HEK293 (cell line): ENCODE data around the gene PABPN1L.

Source experiments
- CTCF ChIA-PET: fragments of 350-600 bp; formaldehyde crosslinking; extraction: SDS; loops from one replicate; lab custom pipeline; 2021; ENCODE audit warnings: antibody characterized with exemption; lab: Yijun Ruan, JAX
- POLR2A ChIA-PET: fragments of 300-600 bp; formaldehyde crosslinking; extraction: SDS; loops from one replicate; lab custom pipeline; 2020; ENCODE audit warnings: antibody characterized with exemption, inconsistent platforms; lab: Yijun Ruan, JAX
- H3K27ac ChIP-seq: fragments of 200-500 bp; sonication (Bioruptor generic); 2 replicates; pipeline ENCODE4 v1.5.1; 2014; ENCODE audit warnings: low read depth, low read length, control low read depth, inconsistent platforms; ENCODE audit errors: extremely low read depth
- H3K36me3 ChIP-seq, 2 experiments: fragments of 200-500 bp in 1 of 2; sonication (Bioruptor generic) in 1 of 2; 1 replicate in 1 of 2; 2 replicates in 1 of 2; pipeline ENCODE4 v1.5.1; 2014 to 2017; ENCODE audit warnings: inconsistent platforms in 2 of 2, low read length in 2 of 2; ENCODE audit not compliant: control insufficient read depth in 2 of 2, insufficient read depth in 1 of 2
- H3K4me1 ChIP-seq: fragments of 200-500 bp; sonication (Bioruptor generic); 2 replicates; pipeline ENCODE4 v1.5.1; 2014; ENCODE audit warnings: mild to moderate bottlenecking, low read length, inconsistent platforms; ENCODE audit not compliant: control insufficient read depth, insufficient read depth
- H3K4me3 ChIP-seq: 2 replicates; pipeline ENCODE4 v1.5.1; 2011; ENCODE audit warnings: low read depth, mild to moderate bottlenecking, control low read depth, low read length, moderate library complexity
- H3K9me3 ChIP-seq: fragments of 200-500 bp; sonication (Bioruptor generic); 2 replicates; pipeline ENCODE4 v1.5.1; 2014; ENCODE audit warnings: low read depth, low read length, inconsistent platforms; ENCODE audit not compliant: control insufficient read depth, insufficient read depth
- BCL11A ChIP-seq: fragments of 450-650 bp; formaldehyde crosslinking; IDR thresholded peaks from 2 replicates; pipeline ENCODE4 v1.5.1; 2016; ENCODE audit warnings: low read depth, missing biosample characterization, missing genetic modification characterization
- YY2 ChIP-seq: fragments of 450-650 bp; formaldehyde crosslinking; IDR thresholded peaks from 2 replicates; pipeline ENCODE4 v1.5.1; 2016; ENCODE audit warnings: missing biosample characterization, missing genetic modification characterization
- ZBTB7A ChIP-seq: fragments of 450-650 bp; formaldehyde crosslinking; IDR thresholded peaks from 2 replicates; pipeline ENCODE4 v1.5.1; 2016; ENCODE audit warnings: low read depth, missing biosample characterization, missing genetic modification characterization
- ZNF19 ChIP-seq: fragments of 450-650 bp; formaldehyde crosslinking; IDR thresholded peaks from 2 replicates; pipeline ENCODE4; 2016; ENCODE audit warnings: missing biosample characterization, missing genetic modification characterization, low read depth
- ZNF2 ChIP-seq: fragments of 450-650 bp; formaldehyde crosslinking; IDR thresholded peaks from 2 replicates; pipeline ENCODE4 v1.5.1; 2016; ENCODE audit warnings: missing biosample characterization, missing genetic modification characterization
- ZNF221 ChIP-seq: fragments of 450-650 bp; formaldehyde crosslinking; IDR thresholded peaks from 2 replicates; pipeline ENCODE4 v1.5.1; 2017; ENCODE audit warnings: missing biosample characterization, missing genetic modification characterization, borderline replicate concordance
- ZNF223 ChIP-seq: fragments of 450-650 bp; formaldehyde crosslinking; IDR thresholded peaks from 2 replicates; pipeline ENCODE4 v1.5.1; 2016; ENCODE audit warnings: missing biosample characterization, missing genetic modification characterization
- ZNF311 ChIP-seq: fragments of 450-650 bp; formaldehyde crosslinking; IDR thresholded peaks from 2 replicates; pipeline ENCODE4 v1.5.1; 2017; ENCODE audit warnings: missing biosample characterization, missing genetic modification characterization, borderline replicate concordance
- ZNF394 ChIP-seq: fragments of 450-650 bp; formaldehyde crosslinking; IDR thresholded peaks from 2 replicates; pipeline ENCODE4 v1.5.1; 2016; ENCODE audit warnings: missing biosample characterization, missing genetic modification characterization, mild to moderate bottlenecking, moderate library complexity, borderline replicate concordance
- ZNF529 ChIP-seq: fragments of 450-650 bp; formaldehyde crosslinking; IDR thresholded peaks from 2 replicates; pipeline ENCODE4 v1.5.1; 2017; ENCODE audit warnings: missing genetic modification characterization, missing biosample characterization; ENCODE audit not compliant: insufficient replicate concordance
- ZNF530 ChIP-seq: fragments of 450-650 bp; formaldehyde crosslinking; IDR thresholded peaks from 2 replicates; pipeline ENCODE4 v1.5.1; 2016; ENCODE audit warnings: low read depth, missing biosample characterization, missing genetic modification characterization
- ZNF626 ChIP-seq: fragments of 450-650 bp; sonication (Bioruptor Pico); formaldehyde crosslinking; IDR thresholded peaks from 2 replicates; pipeline ENCODE4 v1.5.1; 2018; ENCODE audit warnings: missing biosample characterization, missing genetic modification characterization, inconsistent platforms
- ZNF658 ChIP-seq: fragments of 450-650 bp; formaldehyde crosslinking; IDR thresholded peaks from 2 replicates; pipeline ENCODE4; 2016; ENCODE audit warnings: missing biosample characterization, missing genetic modification characterization
- ZNF776 ChIP-seq: fragments of 450-650 bp; formaldehyde crosslinking; IDR thresholded peaks from 2 replicates; pipeline ENCODE4 v1.5.0; 2017; ENCODE audit warnings: missing biosample characterization, missing genetic modification characterization, borderline replicate concordance
- TF ChIP-seq, protein P1 (sequence below): fragments of 450-650 bp; formaldehyde crosslinking; IDR thresholded peaks from 2 replicates; pipeline ENCODE4 v1.5.1; 2016; ENCODE audit warnings: missing biosample characterization, missing genetic modification characterization
- TF ChIP-seq, protein P2 (sequence below): fragments of 450-650 bp; formaldehyde crosslinking; IDR thresholded peaks from 2 replicates; pipeline ENCODE4 v1.5.1; 2016; ENCODE audit warnings: missing biosample characterization, missing genetic modification characterization
- TF ChIP-seq, protein P3 (sequence below): fragments of 450-650 bp; formaldehyde crosslinking; IDR thresholded peaks from 2 replicates; pipeline ENCODE4 v1.5.1; 2016; ENCODE audit warnings: missing biosample characterization, missing genetic modification characterization
- TF ChIP-seq, protein P4 (sequence below): fragments of 450-650 bp; formaldehyde crosslinking; IDR thresholded peaks from 2 replicates; pipeline ENCODE4 v1.5.0; 2017; ENCODE audit warnings: missing biosample characterization, missing genetic modification characterization, borderline replicate concordance

The PABPN1L gene

DNA sequence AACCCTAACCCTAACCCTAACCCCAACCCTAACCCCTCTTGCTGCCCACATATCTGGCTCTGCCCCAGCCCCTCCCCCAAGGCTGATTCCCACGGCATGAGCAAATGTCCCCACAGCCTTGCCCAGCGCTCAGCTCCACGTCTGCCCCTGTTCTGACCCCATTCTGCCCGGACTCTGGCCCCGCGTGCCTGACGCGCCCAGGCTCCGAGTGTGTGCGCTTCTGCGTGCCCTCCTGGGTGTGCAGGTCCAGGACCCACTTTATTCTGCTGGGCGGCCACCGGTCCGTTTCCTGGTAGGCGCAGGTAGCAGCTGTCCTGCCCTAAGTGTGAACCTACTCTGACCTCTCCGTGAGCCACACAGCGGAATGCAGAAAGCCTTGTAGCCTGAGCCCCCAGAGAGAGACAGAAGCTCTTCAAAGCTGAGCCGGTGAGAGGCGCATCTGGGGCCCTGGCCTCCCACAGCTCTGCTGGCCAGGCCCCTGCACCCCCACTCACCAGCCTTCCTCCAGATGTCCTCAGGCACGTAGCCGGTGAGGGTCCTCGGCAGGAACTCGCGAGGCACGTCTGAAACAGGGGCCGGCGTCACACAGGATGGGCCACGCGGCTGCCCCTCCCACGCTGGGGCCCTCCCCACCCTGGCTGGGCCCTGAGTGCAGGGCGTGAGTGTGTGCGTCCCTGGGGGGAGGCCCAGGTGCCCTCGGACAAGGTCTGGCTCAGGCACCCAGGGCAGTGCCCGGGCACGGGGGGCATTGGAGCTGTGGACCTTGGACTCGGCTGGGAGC lies 14.0 kb upstream of the PABPN1L start:
- H3K4me3 ChIP-seq, result no peak overlapping the region
- POLR2A ChIA-PET, result no interaction called here

DNA sequence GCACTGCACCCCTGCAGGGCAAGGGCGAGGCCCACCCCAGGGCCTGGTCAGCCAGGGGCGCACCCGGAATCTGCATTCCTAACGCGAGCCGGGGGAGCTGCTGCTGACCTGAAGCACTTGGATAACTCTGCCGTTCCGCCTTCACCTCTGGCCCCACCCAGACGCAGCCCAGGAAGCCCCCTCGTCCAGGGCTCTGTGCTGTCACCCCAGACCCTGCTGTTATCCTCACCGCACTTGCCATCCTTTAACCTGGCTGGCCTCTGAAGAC lies 13.3 kb upstream of the PABPN1L start:
- Histone ChIP-seq H3K27ac (no peak overlapping the region), H3K9me3 (no peaks in the 10 kb centered on the region), H3K4me3 (no peak overlapping the region), H3K4me1 (no peaks in the 10 kb centered on the region), H3K36me3 (no peaks in the 10 kb centered on the region)
- TF ChIP-seq ZNF776, result no peak
- TF ChIP-seq ZNF2 (tag by site-specific recombination), result no peak
- no peak for TF ChIP-seq ZNF394 (tag by site-specific recombination)
- TF ChIP-seq ZNF223 (tag by site-specific recombination), result no peak
- TF ChIP-seq, protein P1, sequence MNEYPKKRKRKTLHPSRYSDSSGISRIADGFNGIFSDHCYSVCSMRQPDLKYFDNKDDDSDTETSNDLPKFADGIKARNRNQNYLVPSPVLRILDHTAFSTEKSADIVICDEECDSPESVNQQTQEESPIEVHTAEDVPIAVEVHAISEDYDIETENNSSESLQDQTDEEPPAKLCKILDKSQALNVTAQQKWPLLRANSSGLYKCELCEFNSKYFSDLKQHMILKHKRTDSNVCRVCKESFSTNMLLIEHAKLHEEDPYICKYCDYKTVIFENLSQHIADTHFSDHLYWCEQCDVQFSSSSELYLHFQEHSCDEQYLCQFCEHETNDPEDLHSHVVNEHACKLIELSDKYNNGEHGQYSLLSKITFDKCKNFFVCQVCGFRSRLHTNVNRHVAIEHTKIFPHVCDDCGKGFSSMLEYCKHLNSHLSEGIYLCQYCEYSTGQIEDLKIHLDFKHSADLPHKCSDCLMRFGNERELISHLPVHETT (tag by site-specific recombination), result no peak
- ChIA-PET CTCF (no interaction called here), POLR2A (no interaction called here)

More for the DNA sequence above, 14.0 kb upstream of the PABPN1L start:
- H3K36me3 ChIP-seq, result no peaks in the 10 kb centered on the region
- H3K9me3 ChIP-seq, result no peaks in the 10 kb centered on the region
- TF ChIP-seq ZNF530 (no peak), ZNF19 (no peak), ZNF658 (no peak), ZNF529 (tag by site-specific recombination) (no peak), ZNF626 (no peak), ZNF221 (no peak), ZNF311 (tag by site-specific recombination) (no peak), YY2 (tag by site-specific recombination) (no peak), ZNF776 (no peak), ZBTB7A (tag by site-specific recombination) (no peak), BCL11A (tag by site-specific recombination) (no peak)
- TF ChIP-seq, protein P2, sequence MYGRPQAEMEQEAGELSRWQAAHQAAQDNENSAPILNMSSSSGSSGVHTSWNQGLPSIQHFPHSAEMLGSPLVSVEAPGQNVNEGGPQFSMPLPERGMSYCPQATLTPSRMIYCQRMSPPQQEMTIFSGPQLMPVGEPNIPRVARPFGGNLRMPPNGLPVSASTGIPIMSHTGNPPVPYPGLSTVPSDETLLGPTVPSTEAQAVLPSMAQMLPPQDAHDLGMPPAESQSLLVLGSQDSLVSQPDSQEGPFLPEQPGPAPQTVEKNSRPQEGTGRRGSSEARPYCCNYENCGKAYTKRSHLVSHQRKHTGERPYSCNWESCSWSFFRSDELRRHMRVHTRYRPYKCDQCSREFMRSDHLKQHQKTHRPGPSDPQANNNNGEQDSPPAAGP, result no peak
- TF ChIP-seq, protein P3, sequence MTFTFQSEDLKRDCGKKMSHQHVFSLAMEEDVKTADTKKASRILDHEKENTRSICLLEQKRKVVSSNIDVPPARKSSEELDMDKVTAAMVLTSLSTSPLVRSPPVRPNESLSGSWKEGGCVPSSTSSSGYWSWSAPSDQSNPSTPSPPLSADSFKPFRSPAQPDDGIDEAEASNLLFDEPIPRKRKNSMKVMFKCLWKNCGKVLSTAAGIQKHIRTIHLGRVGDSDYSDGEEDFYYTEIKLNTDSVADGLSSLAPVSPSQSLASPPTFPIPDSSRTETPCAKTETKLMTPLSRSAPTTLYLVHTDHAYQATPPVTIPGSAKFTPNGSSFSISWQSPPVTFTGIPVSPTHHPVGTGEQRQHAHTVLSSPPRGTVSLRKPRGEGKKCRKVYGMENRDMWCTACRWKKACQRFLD (tag by site-specific recombination), result no peak
- TF ChIP-seq, protein P4, sequence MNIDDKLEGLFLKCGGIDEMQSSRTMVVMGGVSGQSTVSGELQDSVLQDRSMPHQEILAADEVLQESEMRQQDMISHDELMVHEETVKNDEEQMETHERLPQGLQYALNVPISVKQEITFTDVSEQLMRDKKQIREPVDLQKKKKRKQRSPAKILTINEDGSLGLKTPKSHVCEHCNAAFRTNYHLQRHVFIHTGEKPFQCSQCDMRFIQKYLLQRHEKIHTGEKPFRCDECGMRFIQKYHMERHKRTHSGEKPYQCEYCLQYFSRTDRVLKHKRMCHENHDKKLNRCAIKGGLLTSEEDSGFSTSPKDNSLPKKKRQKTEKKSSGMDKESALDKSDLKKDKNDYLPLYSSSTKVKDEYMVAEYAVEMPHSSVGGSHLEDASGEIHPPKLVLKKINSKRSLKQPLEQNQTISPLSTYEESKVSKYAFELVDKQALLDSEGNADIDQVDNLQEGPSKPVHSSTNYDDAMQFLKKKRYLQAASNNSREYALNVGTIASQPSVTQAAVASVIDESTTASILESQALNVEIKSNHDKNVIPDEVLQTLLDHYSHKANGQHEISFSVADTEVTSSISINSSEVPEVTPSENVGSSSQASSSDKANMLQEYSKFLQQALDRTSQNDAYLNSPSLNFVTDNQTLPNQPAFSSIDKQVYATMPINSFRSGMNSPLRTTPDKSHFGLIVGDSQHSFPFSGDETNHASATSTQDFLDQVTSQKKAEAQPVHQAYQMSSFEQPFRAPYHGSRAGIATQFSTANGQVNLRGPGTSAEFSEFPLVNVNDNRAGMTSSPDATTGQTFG (tag by site-specific recombination), result no peak
- H3K4me1 ChIP-seq, result no peaks in the 10 kb centered on the region
- CTCF ChIA-PET, result interaction anchor here (0.9 kb wide), 1 partner anchor 23 kb away, joined by 4 read pairs; the partner anchor contains the start of gene TRAPPC2L
- no peak overlapping the region for H3K27ac ChIP-seq
